Activated naive CD4-positive, alpha-beta T cell treated with anti-CD3 and anti-CD28 coated beads, Interleukin-2, amount 50 U/mL, for 24 hours (primary cell): ENCODE results near the gene FBXO36.

Source experiments
- H3K27ac Mint-ChIP-seq: one replicate; pipeline ENCODE4 v1.8.0; 2021; ENCODE audit warnings: mild to moderate bottlenecking, mixed read lengths
- H3K27me3 Mint-ChIP-seq: one replicate; pipeline ENCODE4 v1.8.0; 2021; ENCODE audit warnings: mixed read lengths
- H3K36me3 Mint-ChIP-seq: one replicate; pipeline ENCODE4 v1.8.0; 2021; ENCODE audit warnings: mixed read lengths
- H3K4me1 Mint-ChIP-seq: one replicate; pipeline ENCODE4 v1.8.0; 2021; ENCODE audit warnings: mixed read lengths
- H3K4me3 Mint-ChIP-seq: one replicate; pipeline ENCODE4 v1.8.0; 2021; ENCODE audit warnings: mild to moderate bottlenecking, mixed read lengths
- H3K9me3 Mint-ChIP-seq: one replicate; pipeline ENCODE4 v1.8.0; 2021; ENCODE audit warnings: mixed read lengths

Gene FBXO36

GRCh38 chr2:230043461-230043860, 121.2 kb downstream of the FBXO36 start:
- no peak overlapping the region for H3K4me3 Mint-ChIP-seq
- H3K9me3 Mint-ChIP-seq, result no peaks in the 10 kb centered on the region
- peaks cover 5% of the 10 kb centered on the region for H3K4me1 Mint-ChIP-seq
- H3K27me3 Mint-ChIP-seq, result peaks cover 1% of the 10 kb centered on the region
- H3K27ac Mint-ChIP-seq, result no peak overlapping the region
- H3K36me3 Mint-ChIP-seq, result no peaks in the 10 kb centered on the region

GRCh38 chr2:230046491-230046890, 124.2 kb downstream of the FBXO36 start:
- peaks cover 6% of the 10 kb centered on the region for H3K4me1 Mint-ChIP-seq
- H3K9me3 Mint-ChIP-seq, result no peaks in the 10 kb centered on the region
- H3K27ac Mint-ChIP-seq, result no peak overlapping the region
- H3K36me3 Mint-ChIP-seq, result no peaks in the 10 kb centered on the region
- no peaks in the 10 kb centered on the region for H3K27me3 Mint-ChIP-seq
- no peak overlapping the region for H3K4me3 Mint-ChIP-seq

GRCh38 chr2:230048010-230048671, 125.8 kb downstream of the FBXO36 start:
- Mint-ChIP-seq H3K4me1 (peaks cover 10% of the 10 kb centered on the region), H3K27ac (no peak overlapping the region), H3K27me3 (no peaks in the 10 kb centered on the region), H3K9me3 (no peaks in the 10 kb centered on the region), H3K36me3 (no peaks in the 10 kb centered on the region), H3K4me3 (no peak overlapping the region)

GRCh38 chr2:230050136-230050535, 127.8 kb downstream of the FBXO36 start:
- Mint-ChIP-seq H3K4me1 (peaks cover 20% of the 10 kb centered on the region), H3K27ac (no peak overlapping the region), H3K4me3 (no peak overlapping the region), H3K36me3 (no peaks in the 10 kb centered on the region), H3K27me3 (no peaks in the 10 kb centered on the region), H3K9me3 (no peaks in the 10 kb centered on the region)

- H3K27ac Mint-ChIP-seq, result no peak overlapping the region
- H3K9me3 Mint-ChIP-seq, result no peaks in the 10 kb centered on the region
- no peaks in the 10 kb centered on the region for H3K27me3 Mint-ChIP-seq
- H3K4me3 Mint-ChIP-seq, result no peak overlapping the region
- H3K4me1 Mint-ChIP-seq, result peaks cover 20% of the 10 kb centered on the region
- H3K36me3 Mint-ChIP-seq, result no peaks in the 10 kb centered on the region
These were observed 130.0 kb downstream of the FBXO36 start for GRCh38 chr2:230052299-230052698.

- Mint-ChIP-seq H3K4me3 (no peak overlapping the region), H3K27me3 (no peaks in the 10 kb centered on the region)
These were observed 131.6 kb downstream of the FBXO36 start for GRCh38 chr2:230053753-230054478.

GRCh38 chr2:230060672-230061293, 138.5 kb downstream of the FBXO36 start:
- Mint-ChIP-seq H3K36me3 (peaks cover 4% of the 10 kb centered on the region), H3K4me3 (peak overlapping the region; percentile 53), H3K27me3 (no peaks in the 10 kb centered on the region), H3K27ac (no peak overlapping the region), H3K4me1 (peaks cover 16% of the 10 kb centered on the region), H3K9me3 (no peaks in the 10 kb centered on the region)

More at GRCh38 chr2:230053753-230054478, 131.6 kb downstream of the FBXO36 start:
- H3K4me1 Mint-ChIP-seq, result peaks cover 14% of the 10 kb centered on the region
- peaks cover 1% of the 10 kb centered on the region for H3K36me3 Mint-ChIP-seq
- no peaks in the 10 kb centered on the region for H3K9me3 Mint-ChIP-seq
- no peak overlapping the region for H3K27ac Mint-ChIP-seq
